ENCODE data around the gene IGSF9B. TPM values are rescaled to one million over a fixed set of nuclear protein-coding genes. Genes with fewer than 3 reads are reported as not detected.

The IGSF9B gene
- total and polyA plus RNA-seq, 2 of the 13 experiments (the other 11 are each of a cell fraction or from before 2014, with no cell fraction given), result not detected

GRCh38 chr11:133951327-133952198 is 5.2 kb downstream of the IGSF9B start (continued):
- TF ChIP-seq PREB (CRISPR knock-in tag; IDR thresholded peaks at IDR 0.05), result no peak

GRCh38 chr11:133950874-133951326 is 5.9 kb downstream of the IGSF9B start:
- Histone ChIP-seq H4K20me1 (ENCODE audit: insufficient read depth, low read length) (0 out of 2 replicates have a peak, but pooled peaks cover 6% of the 10 kb centered on the region), H2AFZ (ENCODE audit: low read length) (no peak overlapping the region), H3K4me3 (replicated peaks in 1 of 3; ENCODE audit: insufficient read depth in 1 of 3, low read depth in 2 of 3, low read length in 3 of 3) (no peak overlapping the region), H3K9ac (ENCODE audit: insufficient read depth, low read depth, low read length) (no peak overlapping the region), H3K27ac (ENCODE audit: extremely low read length, insufficient read depth, low read length) (no peak overlapping the region), H3K4me1 (ENCODE audit: insufficient read depth, low read length) (no peaks in the 10 kb centered on the region), H3K4me2 (ENCODE audit: low read depth, low read length) (no peak overlapping the region), H3K9me3 (ENCODE audit: low read length) (no peaks in the 10 kb centered on the region), H3K79me2 (ENCODE audit: insufficient read depth, low read length) (no peaks in the 10 kb centered on the region), H3K36me3 (replicated peaks in 1 of 2; ENCODE audit: control insufficient read depth in 1 of 2, insufficient read depth in 2 of 2, low read length in 2 of 2) (no peaks in the 10 kb centered on the region), H3K27me3 (ENCODE audit: control insufficient read depth in 1 of 2, insufficient read depth in 2 of 2, low read length in 2 of 2) (peaks cover 11 to 67% of the 10 kb centered on the region in 2 experiments)
- ChIA-PET CTCF (ENCODE audit: low intra/inter-chr PET ratio, low total read pairs) (no interaction called here), POLR2A (no interaction called here)
- intact Hi-C loops (cut with micrococcal nuclease; ENCODE audit: unreplicated experiment), result no loop called here
- DNase-seq (ENCODE audit: low spot score) (no peak), ATAC-seq (no peak), FAIRE-seq (no peak)
- in situ Hi-C loops (cut with HindIII; ENCODE audit: extremely low pct_ligation_motif_present, low pct_unique_long_range_greater_than_20kb), result no loop called here
- BruUV-seq (replicated peaks), result no TSS peak
- 16% methylated on average over 10 of the region's 17 CpGs for WGBS (ENCODE audit: low lambda C conversion rate)
- TF ChIP-seq KLF6 (CRISPR knock-in tag; IDR thresholded peaks at IDR 0.05) (no peak), ZNF644 (CRISPR knock-in tag; IDR thresholded peaks at IDR 0.05; ENCODE audit: low read depth) (no peak), MTF1 (CRISPR knock-in tag; IDR thresholded peaks at IDR 0.05) (no peak), ZNF430 (CRISPR knock-in tag; IDR thresholded peaks at IDR 0.05) (no peak), ZMAT3 (CRISPR knock-in tag; conservative IDR thresholded peaks at IDR 0.05) (no peak), ZNF331 (CRISPR knock-in tag; IDR thresholded peaks at IDR 0.05) (no peak), PHF5A (CRISPR knock-in tag; IDR thresholded peaks at IDR 0.05; ENCODE audit: low read depth, unreplicated experiment) (no peak), MXD4 (CRISPR knock-in tag; IDR thresholded peaks at IDR 0.05) (no peak), ZNF800 (CRISPR knock-in tag; IDR thresholded peaks at IDR 0.05) (no peak), ZNF317 (CRISPR knock-in tag; IDR thresholded peaks at IDR 0.05) (no peak), XRCC5 (optimal IDR thresholded peaks at IDR 0.05; ENCODE audit: low read length) (no peak), MED13 (CRISPR knock-in tag; IDR thresholded peaks at IDR 0.05) (no peak), CHD4 (IDR thresholded peaks at IDR 0.05; ENCODE audit: borderline replicate concordance, low read length) (no peak), ELF3 (CRISPR knock-in tag; IDR thresholded peaks at IDR 0.05) (no peak), ZFYVE20 (CRISPR knock-in tag; IDR thresholded peaks at IDR 0.05; ENCODE audit: borderline replicate concordance, low read depth) (no peak)
